ENCODE results near the gene LIPC.

- TF ChIP-seq CTCF (IDR thresholded peaks at IDR 0.05) (no peak), POLR2A (IDR thresholded peaks at IDR 0.05) (no peak)
Measured at GRCh38 chr15:58520936-58521292, 89.1 kb downstream of the LIPC start.

All from testis (tissue), 2 donors.